ENCODE results near the gene AHDC1. TPM values are rescaled to one million over a fixed set of nuclear protein-coding genes. Genes with fewer than 3 reads are reported as not detected.
A peak's percentile ranks its signal among the peaks of the same experiment; 100 is the strongest.

Gene AHDC1
- total and polyA plus RNA-seq, 9 of the 15 experiments (the other 6 are each of a cell fraction or from before 2014, with no cell fraction given) = 0.21 to 36.4 (median 4.7) TPM

- no peak; the same call in 1 of the 2 replicates for TF ChIP-seq MYC (IDR thresholded peaks at IDR 0.05; ENCODE audit: low read depth, low read length)
- peak; percentile 55 for TF ChIP-seq MYC (CRISPR knock-in tag; IDR thresholded peaks at IDR 0.05; ENCODE audit: borderline replicate concordance, low read depth)
- no peak for TF ChIP-seq KDM4B (IDR thresholded peaks at IDR 0.05; ENCODE audit: borderline replicate concordance in 2 of 2, low read depth in 1 of 2)
- TF ChIP-seq CGGBP1 (CRISPR knock-in tag; IDR thresholded peaks at IDR 0.05) = 0 out of 2 replicates have a peak, but pooled peaks have one; percentile 24
- TF ChIP-seq CXXC5 (CRISPR knock-in tag; IDR thresholded peaks at IDR 0.05) = peak; percentile 26; the same call in 1 of the 2 replicates
- peak; percentile 73; the same call in 1 of the 2 replicates for TF ChIP-seq HDAC2 (IDR thresholded peaks at IDR 0.05)
- peak; percentile 16 for TF ChIP-seq SAP30 (IDR thresholded peaks at IDR 0.05; ENCODE audit: borderline replicate concordance, insufficient read depth, low read depth, low read length, poor library complexity, severe bottlenecking)
- TF ChIP-seq ZBTB33 (CRISPR knock-in tag; IDR thresholded peaks at IDR 0.05) = peak; percentile 20; the same call in 1 of the 2 replicates
- 0 out of 4 replicates have a peak, but pooled peaks of 1 of the 2 experiments have one; percentile 10 for TF ChIP-seq ZMIZ1 (IDR thresholded peaks at IDR 0.05; ENCODE audit: low read depth in 2 of 2, low read length in 2 of 2)
- peak in 1 of 2 experiments; percentile 22 for TF ChIP-seq E2F6 (IDR thresholded peaks at IDR 0.05; ENCODE audit: borderline replicate concordance in 1 of 2, extremely low read depth in 1 of 2, insufficient read depth in 1 of 2, insufficient read length in 1 of 2, low read depth in 1 of 2, low read length in 1 of 2, poor library complexity in 1 of 2, severe bottlenecking in 1 of 2)
- peak; percentile 35 for TF ChIP-seq NFRKB (IDR thresholded peaks at IDR 0.05; ENCODE audit: low read depth)
- TF ChIP-seq E2F1 (CRISPR knock-in tag; IDR thresholded peaks at IDR 0.05) = peak; percentile 27; the same call in 1 of the 2 replicates
- peak; percentile 3; the same call in 1 of the 2 replicates for TF ChIP-seq CBX1 (IDR thresholded peaks at IDR 0.05; ENCODE audit: low read depth)
- TF ChIP-seq CBX3 (IDR thresholded peaks at IDR 0.05; ENCODE audit: borderline replicate concordance in 1 of 2, low read length in 2 of 2) = no peak
Measured at GRCh38 chr1:27525296-27526272, 78.4 kb downstream of the AHDC1 start (continued).

All from K562 (cell line).